Posterior cingulate gyrus (tissue), 11 donors: ENCODE data around the gene TBC1D5.

Experiments
- DNase-seq, 10 donors: peaks; one replicate each; pipeline versions ENCODE4 v3.0.0 to v3.0.0-alpha.2; 2020 to 2021; ENCODE audit warnings: mixed read lengths in 3 of 10
- intact Hi-C: fragments of 100-400 bp; cut with DNase I; formaldehyde crosslinking; loops from one replicate; pipeline ENCODE4 v1.15.1; 2023

Gene TBC1D5

DNA sequence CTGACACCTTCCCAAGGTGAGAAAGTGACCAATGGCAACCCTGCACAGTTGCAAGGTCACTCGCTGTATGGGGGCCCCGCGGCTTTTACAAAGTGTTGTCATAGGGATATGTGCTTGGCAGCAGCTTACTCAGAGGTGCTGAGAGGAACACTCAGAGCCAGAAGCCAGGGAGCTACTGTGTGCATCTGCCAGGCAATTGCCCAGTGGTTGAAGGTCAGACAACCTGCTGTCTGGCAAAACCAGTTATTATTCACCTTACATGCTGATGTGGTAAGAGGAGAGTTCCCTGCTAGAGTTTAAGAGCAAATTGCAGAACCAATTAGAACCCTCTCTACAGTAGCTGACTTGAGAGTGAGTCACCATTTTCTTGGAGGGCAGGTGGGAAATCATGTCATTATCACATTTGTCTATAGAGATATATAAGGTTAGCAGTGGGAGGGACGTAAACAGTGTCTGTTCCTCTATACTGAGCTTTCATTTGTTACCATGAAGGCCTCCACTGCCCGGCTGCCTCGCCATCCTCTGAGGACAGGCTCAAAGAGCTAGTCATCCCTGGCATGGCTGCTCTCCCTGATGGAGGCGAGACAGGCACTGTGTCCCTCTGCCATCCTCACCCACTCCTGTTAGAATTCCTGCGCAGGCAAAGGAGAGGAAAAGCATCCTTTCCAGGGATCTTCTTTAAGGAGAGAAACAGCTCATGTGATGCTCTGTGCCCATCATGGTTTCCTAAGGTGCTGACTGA, 583.3 kb downstream of the TBC1D5 start:
- DNase-seq = peak in 6 of 10 donors; percentile 13 to 90 (median 58)
- intact Hi-C loops = no loop called here

DNA sequence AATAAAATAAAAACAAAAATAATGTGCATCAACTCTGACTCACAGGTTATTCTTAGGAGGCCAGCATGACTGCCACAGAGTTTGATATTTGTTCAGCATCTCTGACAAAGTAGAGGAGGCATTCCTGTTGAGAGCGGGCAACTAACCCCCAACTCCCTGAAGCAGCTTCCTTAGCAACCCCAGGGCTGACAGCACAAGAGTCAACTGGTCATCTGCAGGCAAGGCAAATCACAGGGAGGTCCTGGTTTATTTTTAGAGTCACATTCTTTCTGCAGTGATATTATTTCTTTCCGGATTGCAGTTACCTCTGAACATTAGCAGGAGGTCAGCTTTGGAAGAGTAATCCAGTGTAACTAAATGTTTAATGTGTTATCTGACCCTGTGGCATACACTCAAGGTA, 584.7 kb downstream of the TBC1D5 start:
- intact Hi-C loops = no loop called here
- no peak for DNase-seq

DNA sequence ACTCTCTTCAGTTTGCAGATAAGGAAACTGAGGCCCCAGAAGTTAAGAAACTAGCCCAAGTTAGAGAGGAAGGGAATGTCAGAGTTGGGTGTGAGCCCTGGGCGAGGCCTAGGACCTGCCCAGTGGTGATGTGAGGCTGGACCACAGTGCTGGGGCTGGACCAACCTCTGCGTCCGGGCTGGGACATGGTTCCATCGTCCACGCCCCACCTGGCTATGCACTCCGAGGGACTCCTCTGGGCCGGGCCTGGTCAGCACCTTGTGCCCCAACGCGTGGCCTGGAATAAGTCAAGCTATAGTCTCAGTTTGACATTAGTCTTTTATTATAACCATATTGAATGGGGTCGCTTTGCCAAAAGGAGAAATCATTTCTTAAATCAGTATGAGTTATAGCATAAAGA, 585.6 kb downstream of the TBC1D5 start:
- DNase-seq = no peak
- intact Hi-C loops = no loop called here

DNA sequence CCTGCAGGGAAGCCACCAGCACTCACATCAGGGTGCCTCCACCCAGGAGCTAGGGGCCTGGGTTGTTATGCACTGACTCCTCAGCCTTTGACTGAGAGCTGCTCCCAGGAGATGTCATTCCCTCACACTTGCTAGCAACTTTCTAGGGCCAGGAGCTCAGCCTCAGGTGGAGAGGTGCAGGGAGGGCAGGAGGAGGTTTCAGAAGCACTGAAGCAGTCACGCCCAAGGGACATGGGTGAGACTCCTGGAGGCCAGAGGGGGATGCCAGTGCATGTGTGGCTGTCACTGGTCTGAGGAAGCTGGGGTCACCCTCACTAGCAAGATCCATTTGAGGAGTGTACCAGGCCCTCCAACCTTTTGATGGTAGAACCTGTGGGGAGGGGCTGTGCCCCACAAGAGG, 586.5 kb downstream of the TBC1D5 start:
- DNase-seq = no peak
- intact Hi-C loops = no loop called here

DNA sequence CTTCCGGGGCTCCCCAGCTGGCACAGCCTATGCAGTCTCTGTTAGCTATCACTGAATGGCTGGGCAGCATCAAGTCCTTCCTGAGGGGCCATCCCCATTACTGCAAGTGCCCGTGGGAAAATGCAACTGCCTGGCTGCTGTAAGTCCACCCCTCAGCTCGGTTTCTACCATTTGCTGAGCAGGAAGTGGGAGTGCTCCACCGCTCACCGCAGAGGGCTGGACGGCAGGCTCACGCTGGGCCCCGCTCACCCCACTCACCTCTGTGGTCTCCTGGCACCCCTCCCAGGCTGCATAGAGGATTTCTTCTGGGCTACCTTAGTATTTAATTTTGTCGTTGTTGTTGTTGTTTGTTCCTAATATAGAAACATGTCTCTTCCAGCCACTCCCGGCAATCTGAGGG, 587.5 kb downstream of the TBC1D5 start:
- intact Hi-C loops = no loop called here
- no peak for DNase-seq

DNA sequence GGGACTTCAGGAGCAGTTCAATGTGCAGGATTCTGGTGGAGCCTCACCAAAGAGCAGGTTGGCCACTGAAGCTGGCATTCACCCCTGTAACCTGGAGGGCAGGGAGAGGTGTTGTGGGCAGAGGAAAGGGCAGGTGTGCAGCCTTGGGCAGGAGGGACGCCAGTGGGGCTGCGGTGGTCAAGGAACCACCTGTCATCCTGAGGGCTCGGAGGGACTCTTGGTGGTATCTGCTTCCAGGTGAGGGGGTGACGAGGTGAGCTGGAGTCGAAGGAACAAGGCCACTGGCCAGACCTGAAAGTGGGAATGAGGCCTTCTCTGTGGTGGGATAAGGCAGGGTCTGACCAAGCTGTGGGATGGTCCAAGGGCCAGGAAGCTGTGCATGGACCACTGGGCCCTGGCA, 588.2 kb downstream of the TBC1D5 start:
- DNase-seq = no peak
- intact Hi-C loops = no loop called here

DNA sequence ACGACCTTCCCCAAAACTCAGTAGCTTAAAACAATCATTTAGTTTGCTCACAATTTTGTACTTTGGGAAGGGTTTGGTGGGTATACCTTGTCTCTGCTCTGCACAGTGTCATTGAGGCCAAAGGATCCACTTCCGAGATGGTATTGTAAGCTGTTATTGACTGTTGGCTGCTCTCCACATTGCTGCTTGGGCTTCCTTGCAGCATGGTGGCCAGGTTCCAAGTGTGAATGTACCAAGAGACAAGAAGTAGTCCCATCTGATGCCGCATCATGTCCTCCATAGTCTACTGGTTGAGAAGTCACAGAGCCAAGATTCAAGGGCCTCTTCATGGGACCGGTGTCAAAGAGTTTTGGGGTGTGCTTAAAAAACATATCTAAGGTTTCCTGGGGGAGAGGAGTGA, 589.2 kb downstream of the TBC1D5 start:
- no peak for DNase-seq
- intact Hi-C loops = no loop called here

DNA sequence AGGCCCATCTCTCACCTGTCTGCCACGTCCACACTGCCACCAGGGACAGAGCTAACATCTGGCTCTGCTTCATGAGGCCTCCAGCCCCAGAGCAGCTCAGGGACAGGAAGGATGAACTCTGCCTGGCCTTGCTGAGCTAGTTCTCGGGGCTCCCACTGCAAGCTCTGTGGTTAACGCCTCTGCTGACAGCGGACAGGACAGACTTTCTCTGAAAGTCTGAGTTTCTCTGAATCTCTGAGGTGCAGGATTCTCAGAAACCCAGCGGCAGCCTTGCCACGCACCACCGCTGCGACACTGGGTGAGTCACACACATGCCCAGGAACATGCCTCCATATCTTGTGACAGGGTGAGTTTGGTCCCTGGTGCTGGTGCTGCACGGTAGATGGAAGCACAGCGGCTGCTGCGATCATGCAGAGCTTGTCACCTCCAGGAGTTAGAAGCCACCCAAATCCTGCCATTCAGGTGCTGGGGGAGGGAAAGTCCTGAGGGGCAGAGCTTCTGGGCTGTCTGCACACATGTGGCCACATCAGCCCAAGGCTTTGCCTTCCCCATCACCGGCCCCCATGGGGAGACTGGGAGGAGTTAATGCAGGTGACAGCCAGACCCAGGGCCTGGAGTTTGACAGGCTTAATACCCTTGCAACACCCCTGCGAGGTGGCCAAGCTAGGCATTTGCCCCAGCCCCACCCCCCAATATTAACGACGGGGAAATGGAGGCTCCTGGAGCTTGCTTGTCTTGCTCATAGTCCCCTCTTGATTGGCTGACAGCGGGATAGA, 590.6 kb downstream of the TBC1D5 start:
- DNase-seq = no peak
- intact Hi-C loops = no loop called here

DNA sequence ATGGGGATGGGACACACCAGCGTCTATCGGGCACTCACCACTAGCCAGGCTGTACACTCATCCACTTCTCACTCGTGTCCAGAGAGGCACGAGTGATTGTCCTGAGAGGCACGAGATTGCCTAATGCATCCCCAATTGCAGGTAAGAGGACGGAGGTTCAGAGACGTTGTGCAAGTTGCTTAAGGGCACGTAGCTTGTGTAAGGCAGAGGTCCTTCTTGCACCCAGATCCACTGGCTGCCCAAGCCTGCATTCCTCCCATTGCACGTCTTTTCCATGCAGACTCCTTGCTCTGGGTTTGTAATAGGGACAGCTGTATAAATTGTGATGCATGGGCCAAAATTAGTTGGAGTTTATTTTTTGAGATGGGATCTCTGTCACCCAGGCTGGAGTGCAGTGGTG, 593.4 kb downstream of the TBC1D5 start:
- intact Hi-C loops = no loop called here
- DNase-seq = peak in 1 of 10 donors; percentile 15

DNA sequence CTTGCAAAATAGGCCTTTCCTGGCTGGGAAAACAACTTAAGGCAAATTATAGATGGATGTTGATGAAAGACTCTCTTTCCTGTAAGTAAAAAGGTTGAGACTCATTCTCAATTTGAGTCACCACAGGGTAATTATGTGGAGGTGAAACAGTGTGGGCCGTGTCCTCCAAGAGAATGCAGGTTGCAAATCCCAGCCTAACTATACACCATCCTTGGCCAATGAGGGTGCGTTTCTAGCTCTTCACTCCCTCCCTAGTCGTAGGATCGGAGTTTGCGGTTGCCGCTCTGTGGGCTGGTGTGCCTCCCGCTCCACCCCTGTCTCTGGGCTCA, 597.8 kb downstream of the TBC1D5 start:
- DNase-seq = no peak
- intact Hi-C loops = no loop called here

DNA sequence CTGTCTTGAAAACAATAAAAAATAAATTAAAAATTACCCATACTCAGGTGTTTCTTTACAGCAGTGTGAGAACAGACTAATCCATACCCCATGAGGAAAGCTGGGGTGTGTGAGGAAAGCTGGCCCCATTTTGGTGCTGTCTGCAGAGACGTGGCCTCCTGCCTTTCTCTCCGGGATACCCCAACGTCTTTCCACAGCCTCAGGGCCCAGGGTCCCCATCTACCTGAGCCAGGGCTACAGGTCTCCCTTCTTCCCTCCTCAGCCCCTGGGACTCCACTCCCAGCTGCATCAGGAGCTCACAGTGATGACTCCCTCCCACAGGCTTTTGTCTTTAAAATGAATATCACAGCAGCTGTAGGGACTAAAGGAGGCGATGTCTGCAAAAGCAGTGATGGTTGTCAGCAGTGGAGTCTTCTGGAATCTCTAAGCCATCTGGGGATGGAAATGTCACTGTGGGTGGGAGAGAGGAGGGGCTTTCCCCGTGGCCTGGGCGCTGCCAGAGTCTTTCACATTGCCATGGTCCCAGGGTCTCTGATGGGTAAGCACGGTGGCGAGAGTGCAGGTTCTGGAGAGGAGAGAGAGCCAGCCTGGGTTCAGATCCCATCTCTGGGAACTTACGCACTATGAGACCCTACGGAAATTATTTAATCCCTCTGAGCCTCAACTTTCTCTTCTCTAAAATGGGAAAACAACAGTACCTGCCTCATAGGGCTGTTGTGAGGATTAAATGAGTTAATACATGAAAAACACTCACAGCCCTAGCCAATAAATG, 598.4 kb downstream of the TBC1D5 start:
- intact Hi-C loops = no loop called here
- no peak for DNase-seq

DNA sequence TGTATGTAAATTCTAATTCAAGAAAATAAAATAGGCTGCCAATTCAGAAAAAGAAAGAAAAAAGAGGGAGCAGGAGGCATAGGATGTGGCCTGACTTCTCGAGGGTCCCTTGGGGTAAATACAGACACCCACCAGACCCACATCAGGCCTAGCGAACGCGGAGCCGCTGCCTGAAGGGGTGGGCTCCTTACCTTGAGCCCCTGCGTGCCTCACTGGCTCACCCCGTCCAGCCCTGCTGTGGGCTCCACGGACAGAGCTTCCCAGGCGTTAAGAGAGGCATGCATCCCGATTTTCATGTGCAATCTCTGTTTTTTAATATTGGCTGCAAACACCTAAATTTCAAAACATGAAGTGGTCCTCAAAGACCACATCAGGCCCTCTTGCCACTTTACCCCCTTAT, 599.9 kb downstream of the TBC1D5 start:
- DNase-seq = peak in 1 of 10 donors; percentile 52
- intact Hi-C loops = no loop called here

DNA sequence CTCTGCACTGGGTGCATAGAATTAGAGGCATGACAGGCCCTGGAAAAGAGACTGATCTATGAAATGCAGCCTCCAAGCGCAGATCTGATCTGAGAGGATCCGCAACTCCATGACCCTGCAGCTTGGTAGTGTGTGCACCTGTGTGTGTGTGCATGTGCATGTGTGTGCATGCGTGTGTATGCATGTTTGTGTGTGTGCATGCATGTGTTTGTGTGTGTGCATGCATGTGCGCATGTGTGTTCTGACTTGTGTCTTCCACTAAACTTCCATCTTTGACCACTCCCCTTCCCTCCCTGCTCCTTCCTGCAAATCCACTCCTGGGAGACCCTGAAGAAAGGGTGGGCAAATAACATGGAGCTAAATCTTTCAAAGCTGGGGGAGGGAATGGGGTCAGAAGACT, 600.7 kb downstream of the TBC1D5 start:
- intact Hi-C loops = no loop called here
- DNase-seq = no peak

DNA sequence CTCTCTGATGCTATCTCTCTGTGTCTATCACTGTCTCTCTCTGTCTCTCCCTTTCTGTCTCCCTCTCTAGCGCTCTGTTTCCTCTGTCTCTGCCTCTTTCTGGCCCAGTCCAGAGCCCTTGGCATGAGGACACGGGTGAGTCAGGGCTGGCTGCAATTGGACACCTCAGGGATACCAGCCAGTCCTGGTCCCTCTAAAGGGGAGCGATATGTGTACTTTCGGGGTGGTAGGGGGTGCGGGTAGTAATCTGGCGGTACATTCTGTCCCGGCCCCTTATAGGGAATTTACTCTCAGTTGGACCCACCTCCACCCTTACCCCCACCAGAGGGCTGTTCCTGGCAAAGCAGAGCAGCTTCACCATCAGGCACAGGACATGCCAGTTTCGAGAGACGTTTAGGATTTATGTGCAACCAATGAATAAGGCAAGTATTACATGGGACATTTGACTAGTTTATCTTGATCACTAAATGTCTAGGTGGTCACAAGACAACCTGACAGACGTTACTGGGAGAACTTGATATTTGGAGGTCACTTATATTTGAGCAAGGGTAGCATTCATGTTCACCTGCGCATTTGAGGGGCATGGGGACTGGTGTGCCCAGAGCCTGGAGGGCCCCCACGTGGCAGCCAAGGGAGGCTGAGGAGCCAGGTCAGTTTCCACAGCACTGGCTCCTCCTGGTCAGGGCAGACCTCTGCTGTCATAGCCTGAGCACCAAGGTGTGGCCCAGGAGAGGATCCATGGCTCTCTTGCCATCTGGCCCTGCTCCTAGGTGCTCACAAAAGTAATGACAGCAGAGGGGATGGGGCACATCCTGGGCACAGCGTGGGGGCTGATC, 601.5 kb downstream of the TBC1D5 start:
- intact Hi-C loops = no loop called here
- DNase-seq = peak in 1 of 10 donors; percentile 41

DNA sequence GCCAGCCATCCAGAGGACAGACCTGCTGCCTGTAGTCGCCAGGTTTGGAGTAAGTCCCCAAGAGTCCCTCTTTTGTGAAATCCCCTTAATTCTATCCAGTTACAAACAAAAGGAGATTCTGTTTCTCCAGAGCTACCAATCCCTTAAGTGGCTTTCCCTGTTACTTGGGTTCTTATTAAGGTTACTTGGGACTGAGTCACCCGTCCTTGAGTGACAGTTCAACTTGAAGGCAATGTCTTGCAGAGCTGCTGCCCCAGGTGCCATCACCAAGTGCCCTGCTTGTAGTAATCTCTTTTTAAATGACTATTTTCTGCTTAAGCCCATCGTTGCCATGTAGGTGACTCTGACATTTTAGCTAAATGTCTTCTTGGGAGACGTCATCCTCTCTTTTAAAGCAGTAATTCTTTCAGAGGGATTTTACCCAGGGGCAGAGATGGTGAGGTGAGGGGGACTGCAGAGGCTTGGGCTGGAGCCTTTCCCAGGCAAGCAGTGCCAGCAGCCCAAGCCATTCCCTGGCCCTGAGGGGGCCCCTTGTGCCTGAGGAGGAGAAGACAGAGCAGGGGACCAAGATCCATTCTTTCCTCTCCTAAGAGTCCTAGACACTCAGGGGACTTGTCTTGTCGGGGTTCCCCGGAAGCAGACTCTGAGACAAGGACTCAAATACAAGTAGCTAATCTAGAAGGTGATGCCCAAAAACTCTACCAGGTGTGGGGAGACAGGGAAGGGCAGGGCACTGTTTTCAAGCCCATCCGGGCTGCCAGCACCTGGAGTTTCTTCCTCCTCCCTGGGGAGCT, 604.0 kb downstream of the TBC1D5 start:
- intact Hi-C loops = no loop called here
- no peak for DNase-seq

DNA sequence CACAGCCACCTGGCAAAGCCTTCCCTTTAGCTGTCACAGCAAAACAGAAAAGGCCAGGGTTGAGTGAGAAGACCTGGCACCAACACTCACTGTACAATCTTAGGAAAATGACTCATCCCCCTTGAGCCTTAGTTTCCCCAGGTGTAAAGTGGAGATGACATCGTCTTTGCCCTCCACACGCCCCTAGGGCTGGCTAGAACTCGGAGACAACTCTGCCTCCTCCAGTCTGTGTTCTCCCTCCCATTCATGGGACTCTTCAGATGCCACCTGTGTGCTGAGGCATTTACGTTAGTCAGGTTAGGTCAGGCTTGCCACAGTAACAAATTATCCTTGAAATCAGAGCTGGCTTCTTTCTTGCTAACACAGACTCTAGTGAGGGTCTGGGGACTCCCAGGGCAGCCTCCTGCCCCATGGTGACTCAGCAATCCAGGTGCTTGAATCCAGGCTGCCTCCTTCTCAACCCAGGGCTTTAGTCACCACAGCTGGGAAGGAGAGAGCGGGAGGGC, 605.1 kb downstream of the TBC1D5 start:
- intact Hi-C loops = no loop called here
- DNase-seq = no peak

DNA sequence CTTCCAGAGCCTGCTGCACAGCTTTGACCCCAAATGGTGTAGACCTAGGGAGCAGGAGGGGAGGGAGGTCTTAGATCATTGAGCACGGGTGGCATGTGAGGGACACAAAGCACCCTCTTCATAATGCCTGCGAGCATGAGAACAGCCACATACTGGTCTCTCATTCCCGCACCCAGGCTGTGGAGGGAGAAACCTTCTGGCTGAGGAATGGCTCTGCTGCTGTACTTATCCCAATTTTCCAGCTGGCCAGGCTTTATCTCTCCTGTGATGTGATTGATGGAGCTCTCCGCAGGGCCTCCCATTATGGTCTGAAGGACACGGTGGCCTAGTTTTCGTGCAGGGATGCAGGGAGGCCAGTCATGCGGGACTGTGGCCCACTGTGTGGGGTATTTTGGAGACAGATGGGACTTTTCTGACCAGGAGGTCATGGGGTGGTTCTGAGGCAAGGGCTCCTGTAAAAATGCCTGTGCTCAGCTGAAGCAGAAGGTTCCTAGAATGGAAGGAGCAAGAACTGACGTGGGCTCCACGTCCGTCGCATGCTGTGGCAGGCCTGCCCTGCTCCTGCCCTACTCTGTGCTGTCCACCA, 606.2 kb downstream of the TBC1D5 start:
- DNase-seq = peak in 1 of 10 donors; percentile 33

DNA sequence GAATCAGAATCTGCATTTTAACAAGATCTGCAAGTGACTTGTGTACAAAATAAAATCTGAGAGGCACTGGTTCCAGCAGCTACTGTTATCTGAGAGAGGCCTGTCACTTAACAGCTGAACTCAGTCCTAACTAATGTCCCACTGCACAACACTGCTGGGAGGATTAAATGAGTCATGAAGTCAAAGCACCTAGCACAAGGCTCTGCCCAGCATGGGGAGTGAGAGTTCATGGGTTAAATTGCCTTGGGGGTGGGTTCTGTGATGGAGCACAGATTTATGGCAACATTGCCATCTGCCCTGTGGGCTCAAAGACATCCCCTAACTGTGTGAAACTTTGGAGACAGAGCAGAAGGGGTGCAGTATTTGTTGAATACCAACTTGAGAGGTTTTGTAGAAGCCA, 606.7 kb downstream of the TBC1D5 start:
- intact Hi-C loops = no loop called here
- DNase-seq = no peak

More for the DNA sequence above, 606.2 kb downstream of the TBC1D5 start:
- intact Hi-C loops = no loop called here
